Testis (tissue), 2 donors: ENCODE measurements around the gene TBX10.
"Not testable (repeated sequence)": the region's sequence is repeated elsewhere in the genome, so short reads cannot be mapped to it uniquely, and the experiment has no call there.

Experiments used
- POLR2A ChIP-seq: fragments of 450-650 bp; IDR thresholded peaks from one replicate; pipeline ENCODE4 v1.6.1; 2017; ENCODE audit warnings: antibody characterized with exemption, mild to moderate bottlenecking, moderate library complexity
- TF ChIP-seq, protein P1 (sequence below), 3 experiments: fragments of 450-650 bp in 2 of 3; fragments of 200-600 bp in 1 of 3; sonication (generic) in 1 of 3; IDR thresholded peaks; one replicate each; pipeline ENCODE4 v1.5.1; 2016 to 2019; ENCODE audit warnings: antibody characterized with exemption in 3 of 3, mild to moderate bottlenecking in 2 of 3, moderate library complexity in 1 of 3

DNA sequence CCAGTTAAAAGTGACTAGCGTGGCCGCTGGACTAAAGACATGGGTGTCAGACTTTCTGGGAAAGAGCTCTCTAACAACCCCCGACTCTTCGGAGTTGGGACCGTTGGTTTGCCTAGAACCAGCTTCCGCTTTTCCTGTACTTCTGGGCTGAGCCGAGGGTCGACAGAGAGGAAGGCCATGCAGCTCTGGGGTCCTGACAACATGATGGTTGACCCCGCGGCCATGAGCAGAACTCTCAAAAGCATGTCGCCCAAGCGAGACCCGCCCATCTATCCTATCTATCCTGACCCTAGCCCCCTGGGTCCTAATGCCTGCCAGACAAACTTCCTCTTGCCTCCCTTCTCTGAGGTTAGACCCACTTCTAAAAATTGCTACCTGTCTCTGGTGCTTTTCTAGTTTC lies 18.9 kb downstream of the TBX10 start:
- TF ChIP-seq, protein P1, sequence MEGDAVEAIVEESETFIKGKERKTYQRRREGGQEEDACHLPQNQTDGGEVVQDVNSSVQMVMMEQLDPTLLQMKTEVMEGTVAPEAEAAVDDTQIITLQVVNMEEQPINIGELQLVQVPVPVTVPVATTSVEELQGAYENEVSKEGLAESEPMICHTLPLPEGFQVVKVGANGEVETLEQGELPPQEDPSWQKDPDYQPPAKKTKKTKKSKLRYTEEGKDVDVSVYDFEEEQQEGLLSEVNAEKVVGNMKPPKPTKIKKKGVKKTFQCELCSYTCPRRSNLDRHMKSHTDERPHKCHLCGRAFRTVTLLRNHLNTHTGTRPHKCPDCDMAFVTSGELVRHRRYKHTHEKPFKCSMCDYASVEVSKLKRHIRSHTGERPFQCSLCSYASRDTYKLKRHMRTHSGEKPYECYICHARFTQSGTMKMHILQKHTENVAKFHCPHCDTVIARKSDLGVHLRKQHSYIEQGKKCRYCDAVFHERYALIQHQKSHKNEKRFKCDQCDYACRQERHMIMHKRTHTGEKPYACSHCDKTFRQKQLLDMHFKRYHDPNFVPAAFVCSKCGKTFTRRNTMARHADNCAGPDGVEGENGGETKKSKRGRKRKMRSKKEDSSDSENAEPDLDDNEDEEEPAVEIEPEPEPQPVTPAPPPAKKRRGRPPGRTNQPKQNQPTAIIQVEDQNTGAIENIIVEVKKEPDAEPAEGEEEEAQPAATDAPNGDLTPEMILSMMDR (IDR thresholded peaks at IDR 0.05), result not testable (repeated sequence)
- TF ChIP-seq POLR2A, result not testable (repeated sequence)
